22Rv1 (cell line): Measurements from ENCODE around the gene PTK6.

Experiments
- CTCF ChIP-seq: fragments of 450-650 bp; IDR thresholded peaks from 2 replicates; pipeline ENCODE4 v1.5.1; 2017; ENCODE audit warnings: mild to moderate bottlenecking
- ZFX ChIP-seq: fragments of 450-650 bp; IDR thresholded peaks from 2 replicates; pipeline ENCODE4 v1.6.1; 2017; ENCODE audit warnings: antibody characterized with exemption, borderline replicate concordance

- no peak for TF ChIP-seq CTCF
- no peak for TF ChIP-seq ZFX
These were observed 49.9 kb downstream of the PTK6 start for GRCh38 chr20:63487116-63487764.
